ENCODE data around the gene FAM193B. TPM values are rescaled to one million over a fixed set of nuclear protein-coding genes. Genes with fewer than 3 reads are reported as not detected.

FAM193B gene
- total RNA-seq, 1 donor from 2014 or later: 23.2 TPM

GRCh38 chr5:177524539-177524900, 29.8 kb downstream of the FAM193B start:
- ATAC-seq (ENCODE audit: poor library complexity) (no peak), DNase-seq (no peak)
- intact Hi-C loops (cut with DNase I): no loop called here

GRCh38 chr5:177523711-177524538, 30.4 kb downstream of the FAM193B start:
- intact Hi-C loops (cut with DNase I): no loop called here
- DNase-seq: peak; percentile 30
- ATAC-seq (ENCODE audit: poor library complexity): no peak

GRCh38 chr5:177520916-177521513, 33.3 kb downstream of the FAM193B start:
- peak; percentile 34 for DNase-seq
- intact Hi-C loops (cut with DNase I): no loop called here

GRCh38 chr5:177520271-177520670, 34.1 kb downstream of the FAM193B start:
- DNase-seq: peak; percentile 22
- no peak for ATAC-seq (ENCODE audit: poor library complexity)
- intact Hi-C loops (cut with DNase I): no loop called here

More at GRCh38 chr5:177520916-177521513, 33.3 kb downstream of the FAM193B start:
- no peak for ATAC-seq (ENCODE audit: poor library complexity)

- DNase-seq (peak; percentile 16), ATAC-seq (ENCODE audit: poor library complexity) (no peak)
- intact Hi-C loops (cut with DNase I): no loop called here
Measured at GRCh38 chr5:177519463-177520235, 34.7 kb downstream of the FAM193B start.

GRCh38 chr5:177516601-177517568, 37.5 kb downstream of the FAM193B start, which contains the start of gene DDX41:
TSS of gene DDX41 (minus strand) at chr5:177516961. CDS start at chr5:177516945, 16 bp downstream.
- peak; percentile 98 for DNase-seq
- intact Hi-C loops (cut with DNase I): no loop called here

GRCh38 chr5:177515580-177515979, 38.8 kb downstream of the FAM193B start:
- intact Hi-C loops (cut with DNase I): no loop called here
- ATAC-seq (ENCODE audit: poor library complexity) (no peak), DNase-seq (no peak)

More at GRCh38 chr5:177516601-177517568, 37.5 kb downstream of the FAM193B start, which contains the start of gene DDX41:
- ATAC-seq (ENCODE audit: poor library complexity): peak; percentile 94

GRCh38 chr5:177514541-177514940, 39.8 kb downstream of the FAM193B start:
- ATAC-seq (ENCODE audit: poor library complexity) (no peak), DNase-seq (no peak)
- intact Hi-C loops (cut with DNase I): no loop called here

GRCh38 chr5:177513500-177513899, 40.9 kb downstream of the FAM193B start:
- no peak for ATAC-seq (ENCODE audit: poor library complexity)
- no peak for DNase-seq
- intact Hi-C loops (cut with DNase I): no loop called here

- ATAC-seq (ENCODE audit: poor library complexity) (no peak), DNase-seq (no peak)
- intact Hi-C loops (cut with DNase I): no loop called here
Measured at GRCh38 chr5:177512736-177513380, 41.5 kb downstream of the FAM193B start.

GRCh38 chr5:177511796-177512675, 42.3 kb downstream of the FAM193B start:
- no peak for ATAC-seq (ENCODE audit: poor library complexity)
- intact Hi-C loops (cut with DNase I): no loop called here
- DNase-seq: no peak

GRCh38 chr5:177511181-177511580, 43.2 kb downstream of the FAM193B start:
- DNase-seq: no peak
- ATAC-seq (ENCODE audit: poor library complexity): no peak
- intact Hi-C loops (cut with DNase I): no loop called here

- intact Hi-C loops (cut with DNase I): no loop called here
- no peak for DNase-seq
- no peak for ATAC-seq (ENCODE audit: poor library complexity)
Measured at GRCh38 chr5:177510567-177511053, 43.8 kb downstream of the FAM193B start.

- DNase-seq (no peak), ATAC-seq (ENCODE audit: poor library complexity) (no peak)
- intact Hi-C loops (cut with DNase I): no loop called here
Measured at GRCh38 chr5:177509991-177510566, 44.3 kb downstream of the FAM193B start.

GRCh38 chr5:177509381-177509951, 44.9 kb downstream of the FAM193B start, which contains the start of gene DOK3:
TSS of gene DOK3 (minus strand) at chr5:177509826. CDS start at chr5:177509540, 286 bp downstream.
- peak; percentile 78 for DNase-seq
- peak; percentile 64 for ATAC-seq (ENCODE audit: poor library complexity)
- intact Hi-C loops (cut with DNase I): no loop called here

- DNase-seq: peak; percentile 40
- intact Hi-C loops (cut with DNase I): no loop called here
- ATAC-seq (ENCODE audit: poor library complexity): no peak
Measured at GRCh38 chr5:177508837-177509236, 45.5 kb downstream of the FAM193B start.
